Stomach smooth muscle (tissue), 2 donors: ENCODE measurements around the gene FAM50A.
"Not testable (repeated sequence)": the region's sequence is repeated elsewhere in the genome, so short reads cannot be mapped to it uniquely, and the experiment has no call there.

Experiments used
- H3K27ac ChIP-seq: one replicate; pipeline ENCODE4 v1.7.0; 2013; ENCODE audit warnings: mild to moderate bottlenecking, low read length, inconsistent platforms
- H3K27me3 ChIP-seq, 2 donors: one replicate each; pipeline ENCODE4 v1.7.0; 2013; ENCODE audit warnings: low read length in 2 of 2; ENCODE audit not compliant: insufficient read depth in 2 of 2, control insufficient read depth in 1 of 2
- H3K36me3 ChIP-seq, 2 donors: one replicate each; pipeline ENCODE4 v1.7.0; 2013; ENCODE audit warnings: low read length in 2 of 2; ENCODE audit not compliant: control insufficient read depth in 2 of 2, insufficient read depth in 2 of 2
- H3K4me1 ChIP-seq: one replicate; pipeline ENCODE4 v1.7.0; 2013; ENCODE audit warnings: low read length; ENCODE audit not compliant: control insufficient read depth, insufficient read depth
- H3K4me3 ChIP-seq, 2 donors: one replicate each; pipeline ENCODE4 v1.7.0; 2013; ENCODE audit warnings: low read length in 2 of 2
- H3K9ac ChIP-seq, 2 donors: one replicate each; pipeline ENCODE4 v1.7.0; 2013; ENCODE audit warnings: low read length in 2 of 2, mild to moderate bottlenecking in 1 of 2
- H3K9me3 ChIP-seq, 2 donors: one replicate each; pipeline ENCODE4 v1.7.0; 2013; ENCODE audit warnings: low read length in 2 of 2; ENCODE audit not compliant: control insufficient read depth in 2 of 2
- donor health status: healthy.
- donor health status: Pancreatic carcinoma.

Gene FAM50A

DNA sequence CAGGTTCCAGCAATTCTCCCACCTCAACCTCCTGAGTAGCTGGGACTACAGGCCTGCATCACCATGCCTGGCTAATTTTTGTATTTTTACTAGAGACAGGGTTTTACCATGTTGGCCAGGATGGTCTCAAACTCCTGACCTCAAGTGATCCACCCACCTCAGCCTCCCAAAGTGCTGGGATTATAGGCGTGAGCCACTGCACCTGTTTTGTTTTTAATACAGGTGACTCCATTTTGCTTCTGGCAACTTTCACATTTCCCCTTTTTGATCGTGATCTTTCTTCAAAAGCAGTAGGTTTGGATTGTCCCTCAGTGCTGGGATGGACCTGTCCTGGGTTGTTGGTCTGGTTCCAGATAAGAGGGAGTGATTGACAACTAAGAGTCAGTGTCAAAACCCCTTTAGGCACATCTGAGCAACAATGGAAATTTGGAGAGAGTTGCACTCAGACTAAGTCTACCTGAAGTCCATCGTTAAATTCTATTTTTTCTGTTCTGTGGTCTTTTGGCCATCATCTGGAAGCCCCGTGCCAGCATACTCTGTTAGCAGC is 52.7 kb downstream of the FAM50A start:
- H3K9me3 ChIP-seq, H3K9ac ChIP-seq, H3K27ac ChIP-seq, H3K4me3 ChIP-seq, H3K27me3 ChIP-seq, H3K4me1 ChIP-seq, H3K36me3 ChIP-seq: not testable (repeated sequence)
